HG02981 (cell line): ENCODE data around the gene GRIN2D.

Experiments
- ATAC-seq: cut with Tn5 transposase; IDR thresholded peaks from one replicate; pipeline ENCODE4 v1.9.1; 2021; ENCODE audit warnings: mild to moderate bottlenecking, moderate library complexity; ENCODE audit not compliant: unreplicated experiment

Gene GRIN2D

GRCh38 chr19:48397263-48398101, 4.0 kb downstream of the GRIN2D start:
- ATAC-seq: no peak

DNA sequence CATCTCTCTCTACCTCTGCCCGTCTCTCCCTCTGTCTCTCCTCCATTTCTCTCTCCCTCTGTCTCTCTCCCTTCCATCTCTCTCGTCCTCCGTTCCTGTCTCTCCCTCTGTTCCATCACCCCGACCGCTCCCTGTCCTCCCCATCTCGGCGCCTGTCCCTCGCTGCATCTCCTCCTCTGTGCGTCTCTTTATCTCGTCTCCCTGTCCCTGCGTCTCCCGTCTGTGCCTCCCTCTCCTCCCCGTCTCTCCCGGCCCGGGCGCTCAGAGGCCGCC, 4.6 kb downstream of the GRIN2D start:
- no peak for ATAC-seq

DNA sequence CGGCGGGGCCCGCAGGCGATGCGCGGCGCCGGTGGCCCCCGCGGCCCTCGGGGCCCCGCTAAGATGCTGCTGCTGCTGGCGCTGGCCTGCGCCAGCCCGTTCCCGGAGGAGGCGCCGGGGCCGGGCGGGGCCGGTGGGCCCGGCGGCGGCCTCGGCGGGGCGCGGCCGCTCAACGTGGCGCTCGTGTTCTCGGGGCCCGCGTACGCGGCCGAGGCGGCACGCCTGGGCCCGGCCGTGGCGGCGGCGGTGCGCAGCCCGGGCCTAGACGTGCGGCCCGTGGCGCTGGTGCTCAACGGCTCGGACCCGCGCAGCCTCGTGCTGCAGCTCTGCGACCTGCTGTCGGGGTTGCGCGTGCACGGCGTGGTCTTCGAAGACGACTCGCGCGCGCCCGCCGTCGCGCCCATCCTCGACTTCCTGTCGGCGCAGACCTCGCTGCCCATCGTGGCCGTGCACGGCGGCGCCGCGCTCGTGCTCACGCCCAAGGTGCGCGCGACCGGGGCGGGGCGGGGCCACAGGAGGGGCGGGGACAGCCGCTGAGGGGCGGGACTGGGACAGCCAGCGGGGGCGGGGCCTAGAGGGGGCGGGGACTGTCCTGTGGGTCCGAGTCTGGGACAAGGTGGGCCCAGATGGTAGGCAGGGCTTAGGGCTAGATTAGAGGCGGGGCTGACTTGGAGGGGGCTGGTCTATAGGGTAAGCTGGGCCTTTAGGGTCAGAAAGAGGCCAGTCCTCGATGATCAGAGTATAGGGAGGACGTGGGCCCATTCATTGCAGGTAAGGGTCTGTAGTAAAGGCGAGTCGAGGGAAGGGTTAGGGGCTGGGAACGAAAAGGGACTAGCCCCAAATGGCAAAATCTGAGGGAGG, 5.1 kb downstream of the GRIN2D start:
- no peak for ATAC-seq

GRCh38 chr19:48400018-48400742, 6.7 kb downstream of the GRIN2D start:
- no peak for ATAC-seq

DNA sequence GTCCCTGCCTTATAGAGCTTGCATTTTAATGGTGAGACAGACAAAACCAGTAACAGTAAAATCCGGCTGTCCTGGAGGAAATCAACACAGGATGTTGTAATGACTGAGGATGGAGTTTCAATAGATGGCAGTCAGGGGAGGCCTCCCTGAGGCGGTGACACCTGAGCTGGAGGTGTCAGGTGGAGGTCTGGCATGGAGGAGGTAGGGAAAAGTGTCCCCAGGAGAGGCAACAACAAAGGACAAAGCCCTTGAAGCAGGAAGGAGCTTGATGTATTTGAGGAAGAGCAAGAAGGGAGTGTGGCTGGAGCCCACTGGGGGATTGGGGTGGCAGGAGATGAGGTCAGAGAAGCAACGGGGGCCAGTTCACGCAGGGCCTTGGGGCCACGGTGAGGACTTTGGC, 7.8 kb downstream of the GRIN2D start:
- ATAC-seq: no peak

DNA sequence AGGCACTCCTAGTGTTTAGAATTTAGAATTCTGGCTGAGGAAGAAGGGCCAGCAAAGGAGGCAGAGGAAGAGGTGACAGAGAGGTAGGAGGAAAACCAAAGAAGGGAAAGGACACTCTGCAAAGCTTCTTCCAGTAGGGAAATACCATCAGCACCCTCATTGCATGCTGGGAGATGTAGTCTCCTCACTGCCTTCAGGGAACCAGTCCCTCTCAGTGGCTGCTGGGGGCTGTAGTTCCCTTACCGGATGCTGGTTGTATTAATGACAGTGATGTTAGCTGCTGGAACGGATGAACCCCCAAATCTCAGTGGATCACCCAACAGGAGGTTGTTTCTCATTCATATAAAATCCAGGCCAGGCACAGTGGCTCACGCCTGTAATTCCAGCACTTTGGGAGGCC, 10.1 kb downstream of the GRIN2D start:
- ATAC-seq: peak; percentile 58

DNA sequence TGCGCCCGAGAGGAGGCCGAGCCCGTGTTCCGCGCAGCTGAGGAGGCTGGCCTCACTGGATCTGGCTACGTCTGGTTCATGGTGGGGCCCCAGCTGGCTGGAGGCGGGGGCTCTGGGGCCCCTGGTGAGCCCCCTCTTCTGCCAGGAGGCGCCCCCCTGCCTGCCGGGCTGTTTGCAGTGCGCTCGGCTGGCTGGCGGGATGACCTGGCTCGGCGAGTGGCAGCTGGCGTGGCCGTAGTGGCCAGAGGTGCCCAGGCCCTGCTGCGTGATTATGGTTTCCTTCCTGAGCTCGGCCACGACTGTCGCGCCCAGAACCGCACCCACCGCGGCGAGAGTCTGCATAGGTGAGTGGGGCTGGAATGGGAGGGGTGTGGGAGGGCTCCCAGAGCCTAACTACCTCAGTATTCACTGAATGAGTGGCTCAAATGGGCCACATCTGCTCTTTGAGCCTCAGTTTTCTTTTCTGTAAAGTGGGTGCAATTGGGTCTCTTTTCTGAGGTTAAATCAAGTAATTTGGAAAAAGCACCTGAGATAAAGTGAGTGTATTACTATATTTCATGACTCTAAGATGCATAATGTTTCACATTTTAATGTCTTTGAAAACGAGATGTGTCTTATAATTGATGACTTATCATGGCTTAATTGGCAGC, 11.7 kb downstream of the GRIN2D start:
- no peak for ATAC-seq

- ATAC-seq: no peak
Measured at GRCh38 chr19:48405850-48406249, 12.4 kb downstream of the GRIN2D start.

- no peak for ATAC-seq
Measured at GRCh38 chr19:48413879-48414587, 20.6 kb downstream of the GRIN2D start.

- no peak for ATAC-seq
Measured at GRCh38 chr19:48415395-48415794, 21.9 kb downstream of the GRIN2D start.

DNA sequence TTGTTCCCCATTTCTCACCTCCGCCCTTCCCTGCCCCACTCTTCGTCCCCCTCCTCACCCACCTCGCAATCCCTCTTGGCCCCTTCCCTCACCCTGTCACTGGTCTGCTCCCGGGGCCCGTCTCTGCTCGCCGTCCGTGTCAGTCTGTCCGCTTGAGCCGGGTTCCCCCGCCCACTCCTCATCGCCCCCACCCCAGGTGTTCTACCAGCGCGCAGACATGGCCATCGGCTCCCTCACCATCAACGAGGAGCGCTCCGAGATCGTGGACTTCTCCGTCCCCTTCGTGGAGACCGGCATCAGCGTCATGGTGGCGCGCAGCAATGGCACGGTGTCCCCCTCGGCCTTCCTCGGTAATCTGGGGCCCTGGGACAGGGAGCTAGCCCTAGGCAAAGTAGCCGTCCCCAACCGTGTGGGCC, 22.3 kb downstream of the GRIN2D start:
- ATAC-seq: no peak

- no peak for ATAC-seq
Measured at GRCh38 chr19:48417421-48417820, 24.0 kb downstream of the GRIN2D start.

GRCh38 chr19:48418317-48419064, 25.0 kb downstream of the GRIN2D start:
- ATAC-seq: no peak

GRCh38 chr19:48419158-48419920, 25.9 kb downstream of the GRIN2D start:
- ATAC-seq: peak; percentile 66

GRCh38 chr19:48421548-48421947, 28.1 kb downstream of the GRIN2D start:
- no peak for ATAC-seq

DNA sequence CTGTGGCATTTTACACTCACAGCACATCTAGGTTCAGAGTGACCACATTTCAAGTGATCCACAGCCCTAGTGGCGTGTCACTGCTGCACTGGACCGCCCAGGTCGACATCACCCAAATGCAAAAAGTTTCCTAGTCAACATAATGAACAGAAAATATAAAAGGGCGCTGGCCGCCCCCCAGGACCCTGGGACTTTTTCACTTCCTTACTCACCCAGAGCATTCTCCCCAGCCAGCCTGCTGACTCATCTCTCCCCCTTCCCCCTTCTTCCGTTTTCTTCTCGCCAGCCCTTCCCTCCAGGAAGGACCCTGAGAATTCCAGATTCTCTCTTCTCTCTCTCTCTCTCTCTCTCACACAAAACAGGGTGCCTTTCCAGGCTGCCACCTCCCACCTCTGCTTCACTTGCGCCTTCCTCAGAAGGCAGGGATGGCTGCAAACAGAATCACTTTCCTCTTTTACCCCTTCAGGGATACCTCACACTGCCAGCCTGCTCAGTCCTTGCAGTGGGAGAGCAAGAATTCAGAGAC, 31.3 kb downstream of the GRIN2D start:
- no peak for ATAC-seq

- no peak for ATAC-seq
Measured at GRCh38 chr19:48428670-48429069, 35.2 kb downstream of the GRIN2D start.

DNA sequence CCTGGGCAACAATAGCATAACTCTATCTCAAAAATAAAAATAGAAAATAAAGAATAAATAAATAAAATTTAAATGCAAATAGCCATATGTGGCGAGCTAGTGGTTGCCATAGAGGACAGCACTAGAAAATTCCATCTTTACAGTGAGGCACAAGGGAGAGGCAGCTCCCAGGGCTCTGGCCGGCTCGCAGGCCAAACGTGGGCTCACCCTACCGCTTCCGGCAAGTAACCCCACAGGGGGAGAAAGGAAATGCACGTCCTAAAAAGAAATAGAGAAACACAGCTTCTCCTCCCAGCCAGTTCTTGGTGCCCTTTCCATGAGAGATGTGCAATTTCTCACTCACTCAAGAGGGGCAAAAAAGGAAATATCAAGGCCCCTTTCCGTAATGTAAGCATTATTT, 39.9 kb downstream of the GRIN2D start:
- no peak for ATAC-seq

DNA sequence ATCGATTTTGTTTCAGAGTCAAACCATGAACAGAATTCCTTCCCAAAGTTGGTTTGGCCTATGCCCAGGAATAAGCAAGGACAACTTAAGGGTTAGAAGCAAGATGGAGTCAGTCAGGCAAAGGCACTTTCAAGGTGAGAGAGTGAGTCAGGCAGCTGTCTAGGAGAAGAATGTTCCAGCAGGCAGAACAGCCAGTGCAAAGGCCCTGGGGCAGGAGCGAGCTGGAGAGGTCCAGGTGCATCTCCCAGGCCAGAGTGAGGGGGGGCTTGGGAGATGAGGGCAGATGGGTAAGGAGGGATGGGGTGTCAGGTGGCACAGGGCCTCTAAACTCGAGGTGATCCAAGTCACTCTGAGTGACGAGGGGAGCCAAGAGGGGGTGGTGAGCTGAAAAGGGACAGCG, 43.1 kb downstream of the GRIN2D start:
- ATAC-seq: no peak
